B cell (primary cell): ENCODE data around the gene PSKH1. TPM values are rescaled to one million over a fixed set of nuclear protein-coding genes. Genes with fewer than 3 reads are reported as not detected.

Experiments
- ATAC-seq: fragments of 200-7000 bp; cut with Tn5 transposase; one replicate; pipeline ENCODE4 v1.10.0; 2021; ENCODE audit warnings: low read depth, mild to moderate bottlenecking, moderate number of reproducible peaks, moderate library complexity
- CTCF ChIA-PET: fragments of 350-600 bp; sonication (Branson Sonifier 250); formaldehyde crosslinking; loops from one replicate; lab custom pipeline; 2021; ENCODE audit warnings: antibody characterized with exemption, inconsistent platforms; lab: Charles Lee
- POLR2A ChIA-PET: fragments of 350-600 bp; sonication (Branson Sonifier 250); formaldehyde crosslinking; loops from one replicate; lab custom pipeline; 2021; ENCODE audit warnings: antibody characterized with exemption; lab: Charles Lee
- DNase-seq: peaks from one replicate; pipeline ENCODE4 v3.0.0; 2013
- H2AFZ ChIP-seq: 2 replicates; pipeline ENCODE4 v1.6.1; 2012; ENCODE audit warnings: mild to moderate bottlenecking, low read depth, low read length; ENCODE audit not compliant: insufficient read depth, poor library complexity, severe bottlenecking
- H3K27ac ChIP-seq, 2 donors: 1 replicate in 1 of 2; 2 replicates in 1 of 2; pipeline ENCODE4 v1.5.1; 2012 to 2013; ENCODE audit warnings: low read length in 2 of 2, mild to moderate bottlenecking in 2 of 2, moderate library complexity in 1 of 2
- H3K27me3 ChIP-seq, 4 experiments: fragments of 200-600 bp in 1 of 4; sonication (generic) in 1 of 4; replicated peaks in 1 of 4; 1 replicate in 2 of 4; 2 replicates in 2 of 4; pipeline versions ENCODE4 v1.6.1 to v1.7.0; 2013 to 2016; ENCODE audit warnings: low read length in 3 of 4, mild to moderate bottlenecking in 2 of 4, mixed read lengths in 1 of 4, moderate library complexity in 1 of 4; ENCODE audit not compliant: insufficient read depth in 4 of 4, control insufficient read depth in 3 of 4; ENCODE audit errors: control extremely low read depth in 1 of 4
- H3K36me3 ChIP-seq, 2 experiments: replicated peaks in 1 of 2; 1 replicate in 1 of 2; 2 replicates in 1 of 2; pipeline versions ENCODE4 v1.6.1 to v1.7.1; 2013; ENCODE audit warnings: low read length in 1 of 2; ENCODE audit not compliant: insufficient read depth in 2 of 2, control insufficient read depth in 1 of 2; ENCODE audit errors: control extremely low read depth in 1 of 2, extremely low read depth in 1 of 2
- H3K4me1 ChIP-seq, 2 donors: fragments of 200-600 bp in 1 of 2; sonication (generic) in 1 of 2; 1 replicate in 1 of 2; 2 replicates in 1 of 2; pipeline versions ENCODE4 v1.5.1 to v1.6.1; 2013 to 2017; ENCODE audit warnings: low read length in 2 of 2; ENCODE audit not compliant: control insufficient read depth in 2 of 2, insufficient read depth in 2 of 2
- H3K4me2 ChIP-seq: replicated peaks from 2 replicates; pipeline ENCODE3; 2012; ENCODE audit warnings: mild to moderate bottlenecking, low read depth, low read length; ENCODE audit not compliant: poor library complexity, severe bottlenecking
- H3K4me3 ChIP-seq, 5 experiments: fragments of 200-600 bp in 1 of 5; sonication (generic) in 1 of 5; 1 replicate in 3 of 5; 2 replicates in 2 of 5; pipeline versions ENCODE4 v1.5.1 to v1.7.0; 2011 to 2016; ENCODE audit warnings: low read length in 4 of 5, mild to moderate bottlenecking in 4 of 5, low read depth in 2 of 5, control low read depth in 1 of 5, moderate library complexity in 1 of 5; ENCODE audit not compliant: insufficient read depth in 1 of 5; ENCODE audit errors: control extremely low read depth in 1 of 5, extremely low read depth in 1 of 5
- H3K79me2 ChIP-seq: fragments of 200-600 bp; sonication (generic); one replicate; pipeline ENCODE4 v1.6.0; 2016; ENCODE audit warnings: low read length; ENCODE audit not compliant: control insufficient read depth, insufficient read depth
- H3K9ac ChIP-seq: fragments of 200-600 bp; sonication (generic); 2 replicates; pipeline ENCODE4 v1.6.1; 2017; ENCODE audit warnings: mild to moderate bottlenecking, low read length, moderate library complexity
- H3K9me3 ChIP-seq, 3 donors: one replicate each; pipeline versions ENCODE4 v1.6.1 to v1.7.1; 2013; ENCODE audit warnings: low read length in 2 of 3; ENCODE audit not compliant: control insufficient read depth in 2 of 3, insufficient read depth in 1 of 3; ENCODE audit errors: control extremely low read depth in 1 of 3
- H4K20me1 ChIP-seq: 2 replicates; pipeline ENCODE4 v1.6.0; 2012; ENCODE audit warnings: mild to moderate bottlenecking, low read length; ENCODE audit not compliant: insufficient read depth, control insufficient read depth, poor library complexity, severe bottlenecking
- H3K27ac Mint-ChIP-seq: one replicate; pipeline ENCODE4 v1.8.0; 2021; ENCODE audit warnings: mixed read lengths
- H3K27me3 Mint-ChIP-seq: one replicate; pipeline ENCODE4 v1.8.0; 2021; ENCODE audit warnings: mixed read lengths
- H3K4me1 Mint-ChIP-seq: one replicate; pipeline ENCODE4 v1.8.0; 2021; ENCODE audit warnings: mixed read lengths
- H3K4me3 Mint-ChIP-seq: one replicate; pipeline ENCODE4 v1.8.0; 2021; ENCODE audit warnings: mixed read lengths
- H3K9me3 Mint-ChIP-seq: one replicate; pipeline ENCODE4 v1.8.0; 2022; ENCODE audit warnings: mixed read lengths; ENCODE audit not compliant: insufficient read depth
- CTCF ChIP-seq: fragments of 200-600 bp; IDR thresholded peaks from one replicate; pipeline ENCODE4 v1.8.0; 2022; ENCODE audit warnings: antibody characterized with exemption, mild to moderate bottlenecking
- EZH2 ChIP-seq: IDR thresholded peaks from 2 replicates; pipeline ENCODE4 v1.6.1; 2012; ENCODE audit warnings: borderline replicate concordance, low read depth, mild to moderate bottlenecking, moderate library complexity, low read length; ENCODE audit not compliant: insufficient read depth, poor library complexity, severe bottlenecking
- WGBS: methylation state at CpG from one replicate; pipeline ENCODE4 v1.1.5; 2013; ENCODE audit warnings: missing lambda C conversion rate; ENCODE audit not compliant: insufficient coverage; 5-methylcytosine and 5-hydroxymethylcytosine counted together
- intact Hi-C: fragments of 100-400 bp; cut with micrococcal nuclease; formaldehyde crosslinking; loops from one replicate; pipeline ENCODE4 v1.10.0; 2022
- polyA plus RNA-seq: library from polyadenylated mRNA; depleted of rRNA; stranded (reverse); fragments of >200 nt; gene quantifications from 2 replicates; pipeline ENCODE4 v1.2.3, GENCODE V29; 2012
- total RNA-seq, 2 donors: library from RNA; stranded (reverse); fragments of 120-200 nt in 1 of 2; gene quantifications; 1 replicate in 1 of 2; 2 replicates in 1 of 2; pipeline versions ENCODE4 v1.2.3 to v1.2.4, GENCODE V29; 2013 to 2022

The PSKH1 gene
- total and polyA plus RNA-seq, 2 donors (not counting 1 experiment from before 2014, with no cell fraction given) = 20.1 to 29.1 TPM

GRCh38 chr16:67954421-67955196 lies 61.6 kb downstream of the PSKH1 start:
- CTCF ChIA-PET = interaction anchor here (1.6 kb wide), 1 partner anchor 19 kb away, joined by 4 read pairs; no protein-coding TSS in a partner anchor
- no peaks in the 10 kb centered on the region for H3K27me3 ChIP-seq

More at GRCh38 chr16:67954421-67955196, 61.6 kb downstream of the PSKH1 start:
- DNase-seq (no peak), ATAC-seq (no peak)
- Histone ChIP-seq H4K20me1 (no peaks in the 10 kb centered on the region), H3K4me1 (no peaks in the 10 kb centered on the region), H3K79me2 (no peaks in the 10 kb centered on the region), H3K36me3 (peaks cover 0 to 10% of the 10 kb centered on the region in 2 experiments), H3K27ac (no peak overlapping the region), H3K4me2 (no peak overlapping the region), H3K9me3 (no peaks in the 10 kb centered on the region), H3K4me3 (no peak overlapping the region), H2AFZ (no peak overlapping the region), H3K9ac (no peak overlapping the region)
- POLR2A ChIA-PET = no interaction called here
- Mint-ChIP-seq H3K27me3 (no peaks in the 10 kb centered on the region), H3K27ac (no peak overlapping the region), H3K4me3 (no peak overlapping the region), H3K4me1 (no peaks in the 10 kb centered on the region), H3K9me3 (no peaks in the 10 kb centered on the region)
- intact Hi-C loops = no loop called here
- 100% methylated on average over 10 of the region's 10 CpGs for WGBS
- TF ChIP-seq CTCF (no peak), EZH2 (no peak)
